GM18867 (cell line): ENCODE results near the gene SAP30BP.

Source experiments
- ATAC-seq: cut with Tn5 transposase; IDR thresholded peaks from one replicate; pipeline ENCODE4 v1.9.1; 2021; ENCODE audit warnings: mild to moderate bottlenecking, moderate library complexity; ENCODE audit not compliant: unreplicated experiment

Gene SAP30BP

GRCh38 chr17:75706042-75706728, 39.0 kb downstream of the SAP30BP start:
- ATAC-seq, result no peak

- no peak for ATAC-seq
Measured at GRCh38 chr17:75707079-75707571, 40.0 kb downstream of the SAP30BP start.

DNA sequence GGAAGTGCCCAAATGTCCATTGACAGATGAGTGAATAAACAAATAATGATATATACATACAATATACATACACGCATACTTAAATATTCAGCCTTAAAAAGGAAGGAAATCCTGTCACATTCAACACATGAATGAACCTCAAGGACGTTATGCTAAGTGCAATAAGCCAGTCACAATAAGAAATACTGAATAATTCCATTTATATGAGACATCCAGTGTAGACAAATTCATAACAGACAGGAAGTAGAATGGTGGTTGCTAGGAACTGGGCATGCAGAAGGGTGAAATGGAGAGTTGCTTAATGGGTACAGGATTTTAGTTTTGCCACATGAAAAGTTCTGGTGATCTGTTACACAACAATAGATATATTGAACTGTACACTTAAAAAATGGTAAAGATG, 45.3 kb downstream of the SAP30BP start:
- ATAC-seq, result no peak

- no peak for ATAC-seq
Measured at GRCh38 chr17:75719732-75720131, 52.6 kb downstream of the SAP30BP start.

GRCh38 chr17:75720656-75721462, 53.7 kb downstream of the SAP30BP start, which contains the start of gene ITGB4:
Gene ITGB4, plus strand, starts transcription at chr17:75721459. Its CDS starts 3,245 bp downstream, at chr17:75724704.
- no peak for ATAC-seq

DNA sequence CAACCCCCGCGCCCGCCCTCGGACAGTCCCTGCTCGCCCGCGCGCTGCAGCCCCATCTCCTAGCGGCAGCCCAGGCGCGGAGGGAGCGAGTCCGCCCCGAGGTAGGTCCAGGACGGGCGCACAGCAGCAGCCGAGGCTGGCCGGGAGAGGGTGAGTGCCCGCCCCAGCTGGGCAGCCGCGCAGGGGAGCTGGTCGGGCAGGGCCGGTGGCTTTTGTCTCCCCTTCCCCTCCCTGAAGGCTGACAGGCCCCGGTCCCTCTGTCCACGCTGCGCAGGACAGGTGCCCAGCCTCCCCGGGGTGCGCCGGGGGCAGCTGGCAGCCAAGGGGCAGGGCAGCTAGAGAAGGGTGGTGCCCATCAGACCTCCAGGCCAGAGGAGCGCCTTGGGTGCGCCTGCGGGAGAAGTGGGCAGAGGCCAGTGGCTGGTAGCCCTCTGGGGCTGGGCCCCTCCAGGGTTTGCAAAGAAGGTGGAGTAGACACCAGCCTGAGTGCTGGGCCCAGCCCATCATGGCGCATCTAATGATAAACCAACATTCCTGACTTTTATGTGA, 54.4 kb downstream of the SAP30BP start:
- no peak for ATAC-seq

DNA sequence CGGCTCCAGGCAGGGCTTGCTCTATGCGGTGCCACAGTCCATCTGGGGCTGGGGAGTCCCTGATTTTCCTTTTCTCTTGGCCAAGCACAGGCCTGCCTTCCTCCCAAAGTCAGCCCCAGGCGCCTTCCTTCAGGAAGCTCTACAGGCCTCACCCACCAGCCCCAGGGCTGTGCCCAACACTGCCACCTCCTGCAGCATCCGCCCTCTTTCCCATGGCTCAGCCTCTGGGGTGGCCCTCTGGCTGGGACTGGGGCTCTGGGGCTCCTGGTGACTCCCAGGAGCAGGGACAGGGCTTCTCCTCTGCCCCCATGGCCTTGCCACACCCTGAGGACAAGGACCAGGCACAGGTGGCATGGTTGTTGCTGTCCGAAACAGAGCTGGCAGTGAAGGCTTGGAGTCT, 54.9 kb downstream of the SAP30BP start:
- ATAC-seq, result no peak

DNA sequence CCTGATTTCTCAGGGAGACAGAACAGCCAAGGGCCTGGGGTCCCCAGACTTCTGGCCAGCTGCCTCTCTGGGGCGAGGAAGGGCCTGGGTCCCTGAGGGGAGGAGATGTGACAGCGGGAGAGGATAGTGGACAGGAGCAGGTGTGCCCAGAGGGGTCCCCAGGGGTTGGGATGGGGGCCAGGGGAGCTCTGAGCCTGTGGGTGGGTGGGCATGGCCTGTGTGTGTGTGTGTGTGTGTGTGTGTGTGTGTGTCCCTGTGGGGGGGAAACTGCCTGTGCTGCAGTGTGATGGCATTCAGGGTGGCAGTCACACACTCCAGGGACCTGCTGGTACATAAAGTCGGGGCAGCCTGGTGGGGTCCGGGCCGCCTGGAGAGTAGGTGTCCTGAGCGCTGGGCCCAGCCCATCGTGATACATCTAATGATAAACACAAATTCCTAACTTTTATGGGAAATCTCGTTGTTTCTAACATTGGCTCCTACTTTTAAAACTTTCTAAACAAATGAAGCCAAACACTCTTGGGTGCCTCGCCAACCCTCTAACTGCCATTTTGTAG, 55.5 kb downstream of the SAP30BP start:
- ATAC-seq, result no peak

DNA sequence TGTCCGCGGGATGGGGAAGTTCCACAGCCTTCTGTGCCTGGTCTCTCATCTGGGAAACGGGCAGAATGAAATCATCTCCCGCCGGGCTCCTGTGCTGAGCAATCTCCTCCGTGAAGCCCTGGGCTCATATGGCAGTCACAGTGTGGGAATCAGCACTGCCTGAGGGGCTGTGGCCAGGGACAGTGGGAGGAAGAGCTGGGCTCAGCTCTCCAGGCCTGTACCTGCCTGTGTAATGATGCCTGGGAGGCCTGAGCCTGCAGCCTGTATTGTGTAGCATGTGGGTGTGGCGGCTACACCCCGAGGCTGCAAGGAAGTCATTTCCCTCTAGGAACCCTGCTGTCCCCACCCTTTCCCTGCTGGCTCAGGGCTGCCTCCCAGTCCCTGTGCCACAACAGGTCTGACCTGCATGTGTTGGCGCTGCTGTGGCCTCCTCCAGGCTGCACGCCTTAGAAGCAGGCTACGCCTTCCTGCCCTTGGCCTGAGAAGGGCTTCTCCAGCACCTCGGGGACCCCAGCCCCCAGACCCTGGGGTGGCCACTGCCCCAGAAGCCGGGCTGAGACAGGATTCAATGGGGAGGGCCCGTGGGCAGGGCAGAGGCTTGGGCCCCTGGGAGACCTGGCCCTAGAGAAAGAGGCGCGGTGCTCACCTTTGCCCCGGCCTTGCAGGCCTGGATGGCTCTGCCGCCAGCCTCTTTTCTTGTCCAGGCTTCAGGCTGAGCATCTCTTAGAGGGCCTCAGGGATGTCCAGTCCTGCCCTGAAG, 56.2 kb downstream of the SAP30BP start:
- ATAC-seq, result no peak

- ATAC-seq, result no peak
Measured at GRCh38 chr17:75724016-75725003, 57.2 kb downstream of the SAP30BP start.

DNA sequence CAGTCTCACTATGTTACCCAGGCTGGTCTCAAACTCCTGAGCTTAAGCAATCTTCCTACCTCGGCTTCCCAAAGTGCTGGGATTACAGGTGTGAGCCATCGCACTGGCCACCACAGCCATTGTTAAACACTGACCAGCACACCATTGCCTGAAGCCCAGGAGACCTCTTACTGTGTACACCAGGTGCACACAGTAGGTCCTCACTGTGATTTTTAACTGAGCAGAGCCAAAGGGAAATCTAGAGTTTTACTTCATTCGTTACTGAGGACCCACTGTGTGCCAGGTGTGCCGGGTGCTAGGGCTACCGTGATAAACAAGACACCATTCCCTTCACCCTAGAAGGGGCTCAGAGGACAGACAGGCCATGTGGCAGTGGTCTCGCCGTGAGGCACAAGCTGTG, 58.4 kb downstream of the SAP30BP start:
- ATAC-seq, result no peak

DNA sequence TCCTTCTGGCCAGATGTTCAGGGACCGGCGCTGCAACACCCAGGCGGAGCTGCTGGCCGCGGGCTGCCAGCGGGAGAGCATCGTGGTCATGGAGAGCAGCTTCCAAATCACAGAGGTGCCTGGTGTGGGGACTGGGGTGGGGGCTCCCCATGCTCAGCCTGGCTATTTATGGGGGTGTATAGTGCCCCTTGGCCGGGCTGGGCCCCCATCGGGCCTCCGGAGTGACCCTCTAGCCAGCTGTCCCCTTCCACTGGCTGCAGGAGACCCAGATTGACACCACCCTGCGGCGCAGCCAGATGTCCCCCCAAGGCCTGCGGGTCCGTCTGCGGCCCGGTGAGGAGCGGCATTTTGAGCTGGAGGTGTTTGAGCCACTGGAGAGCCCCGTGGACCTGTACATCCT, 60.3 kb downstream of the SAP30BP start:
- ATAC-seq, result no peak

DNA sequence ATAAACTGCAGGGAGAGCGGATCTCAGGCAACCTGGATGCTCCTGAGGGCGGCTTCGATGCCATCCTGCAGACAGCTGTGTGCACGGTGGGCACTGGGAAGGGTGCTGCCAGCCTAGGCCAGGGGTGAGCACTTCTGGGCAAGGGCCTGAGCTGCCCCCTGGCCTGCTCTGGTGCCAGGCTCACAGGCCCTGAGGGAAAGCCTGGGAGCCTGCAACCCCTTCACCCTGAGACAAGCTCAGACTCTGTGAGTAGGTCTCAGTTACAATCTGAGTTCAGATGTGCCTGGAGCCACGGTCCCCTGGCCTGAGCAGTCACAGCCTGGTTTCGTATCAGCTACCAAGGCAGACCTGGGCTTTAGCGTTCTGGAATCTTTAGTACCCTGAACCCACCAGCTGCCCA, 62.2 kb downstream of the SAP30BP start:
- no peak for ATAC-seq

DNA sequence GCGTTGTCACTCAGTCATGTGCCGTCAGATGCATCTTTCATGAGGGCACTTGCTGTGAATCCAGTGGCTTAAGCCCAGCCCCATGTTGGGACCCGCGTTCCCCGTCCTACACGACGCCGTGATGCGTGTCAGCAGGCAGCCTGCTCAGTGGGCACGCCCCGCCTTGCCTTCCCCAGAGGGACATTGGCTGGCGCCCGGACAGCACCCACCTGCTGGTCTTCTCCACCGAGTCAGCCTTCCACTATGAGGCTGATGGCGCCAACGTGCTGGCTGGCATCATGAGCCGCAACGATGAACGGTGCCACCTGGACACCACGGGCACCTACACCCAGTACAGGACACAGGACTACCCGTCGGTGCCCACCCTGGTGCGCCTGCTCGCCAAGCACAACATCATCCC, 62.9 kb downstream of the SAP30BP start:
- ATAC-seq, result no peak

DNA sequence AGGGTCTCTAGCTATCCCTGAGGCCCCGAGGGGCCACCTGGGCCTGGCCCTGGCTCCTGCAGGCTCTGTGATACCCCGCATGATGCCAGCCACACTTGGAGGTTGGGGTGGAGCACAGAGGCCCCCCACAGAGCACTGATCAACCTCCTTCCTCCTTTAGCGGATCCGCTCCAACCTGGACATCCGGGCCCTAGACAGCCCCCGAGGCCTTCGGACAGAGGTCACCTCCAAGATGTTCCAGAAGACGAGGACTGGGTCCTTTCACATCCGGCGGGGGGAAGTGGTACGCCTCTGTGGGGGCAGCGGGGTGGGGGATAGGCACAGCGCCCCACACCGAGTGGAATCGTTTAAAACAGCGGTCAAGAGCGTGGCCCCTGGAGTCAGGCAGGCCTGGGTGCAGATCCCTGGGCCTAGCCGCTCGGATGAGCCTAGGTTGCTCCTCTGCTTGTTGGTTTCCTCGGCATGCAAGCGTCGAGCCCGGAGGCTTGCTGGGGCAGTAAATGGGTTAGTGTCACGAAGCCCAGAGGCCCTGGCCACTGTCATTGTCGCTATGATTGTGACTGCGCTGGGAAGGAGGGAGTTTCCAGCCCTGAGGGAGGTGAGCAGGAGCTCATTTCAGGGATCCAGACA, 64.1 kb downstream of the SAP30BP start:
- no peak for ATAC-seq

DNA sequence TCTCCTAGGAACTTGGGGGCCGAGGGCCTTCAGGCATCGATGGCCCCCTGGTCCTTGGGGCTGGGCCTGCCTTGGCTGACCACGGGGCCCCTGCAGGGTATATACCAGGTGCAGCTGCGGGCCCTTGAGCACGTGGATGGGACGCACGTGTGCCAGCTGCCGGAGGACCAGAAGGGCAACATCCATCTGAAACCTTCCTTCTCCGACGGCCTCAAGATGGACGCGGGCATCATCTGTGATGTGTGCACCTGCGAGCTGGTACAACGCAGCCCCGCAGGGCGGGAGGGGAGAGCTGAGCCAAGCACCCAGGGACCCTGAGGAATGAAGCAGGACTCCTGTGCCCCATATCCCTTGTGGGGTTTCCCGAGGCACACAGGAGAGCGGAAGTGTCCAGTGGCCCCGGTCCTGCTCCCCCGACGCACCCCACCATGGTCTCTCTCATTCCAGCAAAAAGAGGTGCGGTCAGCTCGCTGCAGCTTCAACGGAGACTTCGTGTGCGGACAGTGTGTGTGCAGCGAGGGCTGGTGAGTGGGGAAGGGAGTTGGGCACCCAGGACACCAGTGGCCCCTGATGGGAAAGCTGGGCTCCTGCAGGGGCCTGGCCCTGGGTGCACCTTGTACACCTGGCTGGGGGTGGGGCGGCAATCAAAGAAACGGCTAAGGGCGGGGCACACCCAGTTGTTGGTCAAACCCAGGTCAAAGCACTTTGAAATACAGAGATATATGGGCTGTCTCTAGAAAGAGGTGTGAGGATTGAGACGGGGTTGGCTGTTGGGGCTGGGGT, 64.8 kb downstream of the SAP30BP start:
- no peak for ATAC-seq

GRCh38 chr17:75733471-75733870, 66.3 kb downstream of the SAP30BP start:
- ATAC-seq, result no peak

DNA sequence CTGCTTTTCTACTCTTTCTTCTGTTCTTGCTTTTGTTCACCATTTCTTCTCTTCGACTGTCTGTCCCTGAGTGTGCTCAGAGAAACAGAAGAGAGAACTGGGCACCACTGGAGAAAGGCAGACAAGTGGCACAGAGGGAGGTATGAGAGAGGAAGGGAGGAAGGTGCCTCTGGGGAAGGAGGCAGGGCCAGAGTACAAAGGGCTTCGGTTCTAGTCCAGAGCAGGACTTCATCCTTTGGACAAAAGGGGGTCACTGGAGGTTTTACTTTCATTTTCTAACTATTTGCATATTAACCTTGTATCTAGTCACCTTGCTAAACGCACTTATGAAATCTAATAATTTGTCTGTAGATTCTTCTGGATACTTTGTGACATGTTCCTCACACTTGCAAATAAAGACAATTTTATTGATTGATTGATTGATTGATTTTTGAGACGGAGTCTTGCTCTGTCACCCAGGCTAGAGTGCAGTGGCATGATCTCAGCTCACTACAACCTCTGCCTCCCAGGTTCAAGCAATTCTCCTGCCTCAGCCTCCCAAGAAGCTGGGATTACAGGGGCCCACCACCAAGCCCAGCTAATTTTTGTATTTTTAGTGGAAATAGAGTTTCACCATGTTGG, 67.6 kb downstream of the SAP30BP start:
- no peak for ATAC-seq
